Caco-2 (cell line): ENCODE data around the gene ATP10D. TPM values are rescaled to one million over a fixed set of nuclear protein-coding genes. Genes with fewer than 3 reads are reported as not detected.
A peak's percentile ranks its signal among the peaks of the same experiment; 100 is the strongest.
"Not testable (repeated sequence)": the region's sequence is repeated elsewhere in the genome, so short reads cannot be mapped to it uniquely, and the experiment has no call there.

Experiments used
- BruUV-seq: library from RNA; stranded (reverse); fragments of 400-500 nt; replicated peaks from 2 replicates; lab custom pipeline; 2021; lab: Mats Ljungman, UMichigan
- CTCF ChIA-PET: fragments of 300-600 bp; sonication (Branson Sonifier 250); formaldehyde crosslinking; loops from one replicate; lab custom pipeline; 2022; ENCODE audit warnings: antibody characterized with exemption; lab: Charles Lee
- POLR2A ChIA-PET: fragments of 300-600 bp; sonication (Branson Sonifier 250); formaldehyde crosslinking; loops from one replicate; lab custom pipeline; 2022; ENCODE audit warnings: antibody characterized with exemption; lab: Charles Lee
- DNase-seq, 2 experiments: peaks; one replicate each; pipeline versions ENCODE4 v3.0.0 to v3.0.0-alpha.2; 2020 to 2022
- H3K27me3 ChIP-seq: replicated peaks from 2 replicates; pipeline ENCODE4 v1.6.0; 2011; ENCODE audit warnings: low read length; ENCODE audit not compliant: control insufficient read depth, insufficient read depth
- H3K36me3 ChIP-seq: 2 replicates; pipeline ENCODE4 v1.5.1; 2011; ENCODE audit warnings: low read length; ENCODE audit not compliant: control insufficient read depth, insufficient read depth
- H3K4me1 ChIP-seq: fragments of 250-450 bp; sonication (Bioruptor Pico); 2 replicates; pipeline ENCODE4 v1.5.1; 2020; ENCODE audit warnings: mild to moderate bottlenecking
- H3K4me3 ChIP-seq: 2 replicates; pipeline ENCODE4 v1.5.1; 2011; ENCODE audit warnings: low read depth, mild to moderate bottlenecking, control low read depth, low read length
- H3K9me3 ChIP-seq: fragments of 250-450 bp; sonication (Bioruptor Pico); 2 replicates; pipeline ENCODE4 v1.5.1; 2020; ENCODE audit warnings: mild to moderate bottlenecking, moderate library complexity
- H3K27ac Mint-ChIP-seq: one replicate; pipeline ENCODE4 v1.8.0; 2022; ENCODE audit warnings: mixed read lengths; ENCODE audit not compliant: unreplicated experiment
- H3K27me3 Mint-ChIP-seq: one replicate; pipeline ENCODE4 v1.8.0; 2022; ENCODE audit warnings: mixed read lengths; ENCODE audit not compliant: insufficient read depth, unreplicated experiment
- H3K36me3 Mint-ChIP-seq: one replicate; pipeline ENCODE4 v1.8.0; 2022; ENCODE audit warnings: mild to moderate bottlenecking, mixed read lengths; ENCODE audit not compliant: insufficient read depth, unreplicated experiment
- H3K4me1 Mint-ChIP-seq: one replicate; pipeline ENCODE4 v1.8.0; 2022; ENCODE audit warnings: low read depth, mixed read lengths; ENCODE audit not compliant: unreplicated experiment
- H3K4me3 Mint-ChIP-seq: one replicate; pipeline ENCODE4 v1.8.0; 2022; ENCODE audit warnings: mild to moderate bottlenecking, moderate library complexity, mixed read lengths; ENCODE audit not compliant: unreplicated experiment
- H3K9me3 Mint-ChIP-seq: one replicate; pipeline ENCODE4 v1.8.0; 2022; ENCODE audit warnings: mixed read lengths; ENCODE audit not compliant: unreplicated experiment
- CTCF ChIP-seq, 2 experiments: fragments of 200-600 bp in 1 of 2; IDR thresholded peaks; 1 replicate in 1 of 2; 2 replicates in 1 of 2; pipeline versions ENCODE4 v1.5.1 to v1.8.0; 2011 to 2022; ENCODE audit warnings: antibody characterized with exemption in 1 of 2, control low read depth in 1 of 2, inconsistent platforms in 1 of 2, low read depth in 1 of 2, low read length in 1 of 2, mild to moderate bottlenecking in 1 of 2, moderate library complexity in 1 of 2; ENCODE audit not compliant: insufficient read depth in 1 of 2, severe bottlenecking in 1 of 2, unreplicated experiment in 1 of 2
- intact Hi-C: fragments of 100-400 bp; cut with micrococcal nuclease; formaldehyde crosslinking; loops from one replicate; pipeline ENCODE4 v1.10.0; 2022; ENCODE audit not compliant: unreplicated experiment
- total RNA-seq: library from RNA; stranded (reverse); gene quantifications from 2 replicates; pipeline ENCODE4 v1.2.3, GENCODE V29; 2022

The ATP10D gene
- total RNA-seq, 1 experiment from 2014 or later, result 44.5 TPM

GRCh38 chr4:47484168-47484567 is 907 bp upstream of the ATP10D start:
- no peaks in the 10 kb centered on the region for H3K9me3 Mint-ChIP-seq
- peak; percentile 34 to 40 for DNase-seq
- H3K36me3 Mint-ChIP-seq, result peaks cover 7% of the 10 kb centered on the region
- ChIA-PET POLR2A (interaction anchor here (0.5 to 2.4 kb wide), 2 partner anchors 9 to 11 kb away, joined by 4 to 11 read pairs; no protein-coding TSS in a partner anchor), CTCF (interaction anchor here (0.6 to 2.5 kb wide), 3 partner anchors 12 to 60 kb away, joined by 3 to 23 read pairs (median 5); partner anchors contain the start of gene COMMD8)
- H3K27ac Mint-ChIP-seq, result peak overlapping the region; percentile 99
- H3K4me1 Mint-ChIP-seq, result peaks cover under 1% of the 10 kb centered on the region
- H3K9me3 ChIP-seq, result no peaks in the 10 kb centered on the region
- peaks cover 18% of the 10 kb centered on the region for H3K4me1 ChIP-seq
- BruUV-seq, result no TSS peak
- no peaks in the 10 kb centered on the region for H3K36me3 ChIP-seq
- intact Hi-C loops, result no loop called here
- no peak overlapping the region for H3K4me3 ChIP-seq
- peak overlapping the region; percentile 100 for H3K4me3 Mint-ChIP-seq
- H3K27me3 Mint-ChIP-seq, result no peaks in the 10 kb centered on the region
- H3K27me3 ChIP-seq, result no peaks in the 10 kb centered on the region
- no peak for TF ChIP-seq CTCF (IDR thresholded peaks at IDR 0.05; ENCODE audit: insufficient read depth in 1 of 2, low read depth in 1 of 2, low read length in 1 of 2, severe bottlenecking in 1 of 2, unreplicated experiment in 1 of 2)

GRCh38 chr4:47485768-47486167 is 693 bp downstream of the ATP10D start:
- no peaks in the 10 kb centered on the region for H3K4me1 Mint-ChIP-seq
- BruUV-seq, result no TSS peak
- CTCF ChIA-PET, result interaction anchor here (1.1 to 2.5 kb wide), 3 partner anchors 14 to 78 kb away, joined by 3 to 24 read pairs (median 23); partner anchors contain the start of gene COMMD8
- H3K36me3 Mint-ChIP-seq, result peaks cover 7% of the 10 kb centered on the region
- POLR2A ChIA-PET, result interaction anchor here (1.1 to 2.4 kb wide), 3 partner anchors 13 to 22 kb away, joined by 5 to 20 read pairs (median 11); partner anchors contain the start of gene COMMD8
- peak overlapping the region; percentile 99 for H3K27ac Mint-ChIP-seq
- Histone ChIP-seq H3K4me1 (peaks cover 18% of the 10 kb centered on the region), H3K9me3 (no peaks in the 10 kb centered on the region), H3K36me3 (no peaks in the 10 kb centered on the region), H3K4me3 (peak overlapping the region; percentile 44), H3K27me3 (no peaks in the 10 kb centered on the region)
- no peak for DNase-seq
- H3K27me3 Mint-ChIP-seq, result no peaks in the 10 kb centered on the region
- no peaks in the 10 kb centered on the region for H3K9me3 Mint-ChIP-seq
- intact Hi-C loops, result loop anchor here (1.0 to 5.0 kb wide), 3 partner anchors 12 to 47 kb away; partner anchors contain the start of gene COMMD8
- TF ChIP-seq CTCF (IDR thresholded peaks at IDR 0.05; ENCODE audit: insufficient read depth in 1 of 2, low read depth in 1 of 2, low read length in 1 of 2, severe bottlenecking in 1 of 2, unreplicated experiment in 1 of 2), result no peak
- H3K4me3 Mint-ChIP-seq, result peak overlapping the region; percentile 100

- H3K4me3 ChIP-seq, result peak overlapping the region; percentile 44
- Mint-ChIP-seq H3K4me1 (no peaks in the 10 kb centered on the region), H3K9me3 (no peaks in the 10 kb centered on the region), H3K27me3 (no peaks in the 10 kb centered on the region), H3K27ac (peak overlapping the region; percentile 99), H3K4me3 (peak overlapping the region; percentile 100), H3K36me3 (peaks cover 7% of the 10 kb centered on the region)
- no peaks in the 10 kb centered on the region for H3K9me3 ChIP-seq
- DNase-seq, result no peak
- intact Hi-C loops, result loop anchor here (5.0 kb wide), 1 partner anchor 46 kb away; no protein-coding TSS in a partner anchor
- TF ChIP-seq CTCF (IDR thresholded peaks at IDR 0.05; ENCODE audit: insufficient read depth in 1 of 2, low read depth in 1 of 2, low read length in 1 of 2, severe bottlenecking in 1 of 2, unreplicated experiment in 1 of 2), result no peak
- BruUV-seq, result no TSS peak
- ChIA-PET POLR2A (interaction anchor here (1.7 kb wide), 1 partner anchor 23 kb away, joined by 20 read pairs; the partner anchor contains the start of gene COMMD8), CTCF (no interaction called here)
- H3K4me1 ChIP-seq, result peaks cover 18% of the 10 kb centered on the region
- H3K36me3 ChIP-seq, result no peaks in the 10 kb centered on the region
- H3K27me3 ChIP-seq, result no peaks in the 10 kb centered on the region
Observed at GRCh38 chr4:47486231-47486673, 1.2 kb downstream of the ATP10D start.

GRCh38 chr4:47486727-47487126 is 1.7 kb downstream of the ATP10D start:
- BruUV-seq, H3K9me3 ChIP-seq, POLR2A ChIA-PET, H3K27me3 ChIP-seq, H3K27ac Mint-ChIP-seq, DNase-seq, H3K27me3 Mint-ChIP-seq, H3K4me3 ChIP-seq, H3K36me3 ChIP-seq, CTCF ChIA-PET, H3K9me3 Mint-ChIP-seq, H3K36me3 Mint-ChIP-seq, H3K4me1 Mint-ChIP-seq: not testable (repeated sequence)
- intact Hi-C loops, result loop anchor here (5.0 kb wide), 1 partner anchor 46 kb away; no protein-coding TSS in a partner anchor
- peaks cover 18% of the 10 kb centered on the region for H3K4me1 ChIP-seq
- peak overlapping the region; percentile 100 for H3K4me3 Mint-ChIP-seq
